GM19193 (cell line): ENCODE results near the gene EMC6.

Source experiments
- POLR2A ChIP-seq: IDR thresholded peaks from 4 replicates; pipeline ENCODE4 v1.6.1; 2011; ENCODE audit not compliant: insufficient read depth, insufficient read length; ENCODE audit errors: extremely low read depth

The EMC6 gene

DNA sequence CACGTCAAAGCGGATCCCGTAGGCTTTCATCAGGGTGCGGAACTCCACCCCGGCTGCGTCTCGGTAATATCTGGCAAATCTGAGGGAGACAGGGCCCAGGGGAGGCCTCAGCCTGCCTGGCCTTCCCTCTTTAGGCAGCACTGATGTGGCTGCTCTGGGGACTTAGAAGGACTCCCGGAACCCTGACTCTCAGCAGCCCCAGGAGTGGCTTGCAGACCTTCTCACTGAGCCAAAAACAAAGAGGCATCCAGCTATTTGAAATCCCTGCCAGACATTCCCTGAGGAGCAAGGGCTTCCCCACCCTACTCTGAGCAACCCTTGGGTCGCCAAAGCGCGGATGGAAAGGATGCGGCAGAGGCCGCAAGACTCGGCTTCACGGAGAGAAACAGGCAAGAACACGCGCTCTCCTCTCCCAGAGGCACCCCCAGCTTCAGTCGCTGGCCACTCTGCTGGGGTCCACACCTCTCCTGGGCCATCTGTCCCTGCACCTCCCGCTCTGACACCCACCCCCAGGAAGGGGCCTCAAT is 19.5 kb downstream of the EMC6 start:
- no peak for TF ChIP-seq POLR2A

- TF ChIP-seq POLR2A = no peak
Observed at GRCh38 chr17:3688852-3689261, 20.2 kb downstream of the EMC6 start.

- no peak for TF ChIP-seq POLR2A
Observed at GRCh38 chr17:3689262-3690093, 20.9 kb downstream of the EMC6 start.

DNA sequence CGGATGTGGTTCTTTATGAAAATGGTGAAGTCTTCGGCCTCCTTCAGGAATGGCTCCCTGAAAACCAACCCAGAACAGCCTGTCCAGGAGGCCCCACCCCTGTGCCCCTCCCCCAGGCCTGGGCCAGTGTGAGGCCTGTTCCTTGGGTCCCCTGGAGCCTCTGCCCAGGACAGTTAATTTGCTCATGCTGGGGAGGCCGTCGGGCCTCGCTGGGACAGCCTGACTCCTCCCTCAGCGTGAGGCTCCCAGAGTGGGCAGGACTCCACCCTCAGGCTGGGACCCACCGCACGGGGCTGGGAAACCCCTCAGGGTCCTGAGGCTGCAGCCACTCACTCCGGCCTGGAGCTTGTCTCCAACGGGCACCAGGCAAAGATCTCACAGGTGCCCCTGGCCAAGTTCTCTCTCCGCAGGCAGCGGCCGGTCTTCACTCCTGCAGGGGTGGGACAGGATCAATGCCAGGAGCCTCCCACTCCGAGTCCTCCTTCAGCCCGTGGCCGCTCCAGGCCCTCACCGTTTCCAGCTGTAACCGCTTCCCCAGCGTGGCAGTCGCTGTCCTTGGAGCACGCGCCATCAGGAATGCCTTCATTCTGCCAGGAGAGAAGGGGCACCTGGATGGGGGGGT is 21.6 kb downstream of the EMC6 start:
- no peak for TF ChIP-seq POLR2A

- no peak for TF ChIP-seq POLR2A
Observed at GRCh38 chr17:3691617-3692067, 23.0 kb downstream of the EMC6 start.

DNA sequence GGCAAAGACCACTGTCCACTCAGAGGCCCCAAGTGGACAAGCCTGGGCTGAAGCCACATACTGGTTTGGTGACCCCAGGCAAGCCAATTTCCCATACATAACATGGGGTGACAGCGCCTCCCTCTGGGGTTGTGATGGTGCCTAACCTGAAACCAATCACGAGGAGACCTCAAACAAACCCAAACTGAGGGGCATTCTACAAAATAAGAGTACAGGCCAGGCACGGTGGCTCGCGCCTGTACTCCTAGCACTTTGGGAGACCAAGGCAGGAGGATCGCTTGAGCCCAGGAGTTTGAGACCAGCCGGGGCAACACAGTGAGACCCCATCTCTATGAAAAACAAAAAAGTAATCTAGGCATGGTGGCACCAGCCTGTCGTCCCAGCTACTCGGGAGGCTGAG is 23.7 kb downstream of the EMC6 start:
- no peak for TF ChIP-seq POLR2A

DNA sequence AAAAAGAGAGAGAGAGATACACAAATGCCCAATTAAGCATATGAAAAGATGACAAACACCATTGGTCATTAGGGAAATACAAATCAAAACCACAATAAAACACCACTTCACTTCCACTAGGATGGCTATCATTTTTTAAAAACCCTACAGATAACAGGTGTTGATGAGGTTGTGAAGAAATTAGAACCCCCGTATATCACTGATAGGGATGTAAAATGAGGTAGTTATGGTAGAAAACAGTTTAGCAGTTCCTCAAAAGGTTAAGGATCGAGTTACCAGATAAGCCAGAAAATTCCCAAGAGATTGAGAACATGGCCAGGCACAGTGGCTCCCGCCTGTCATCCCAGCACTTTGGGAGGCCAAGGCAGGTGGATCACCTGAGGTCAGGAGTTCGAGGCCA is 24.5 kb downstream of the EMC6 start:
- no peak for TF ChIP-seq POLR2A

- no peak for TF ChIP-seq POLR2A
Observed at GRCh38 chr17:3693829-3694231, 25.2 kb downstream of the EMC6 start.

GRCh38 chr17:3695129-3695722 is 26.6 kb downstream of the EMC6 start:
- TF ChIP-seq POLR2A = no peak

- peak; percentile 79 for TF ChIP-seq POLR2A
Observed at GRCh38 chr17:3695723-3696411, 27.3 kb downstream of the EMC6 start, which contains the start of gene P2RX5. Gene P2RX5, minus strand, starts transcription at chr17:3696155. Its CDS starts 150 bp downstream, at chr17:3696005.

GRCh38 chr17:3697103-3697476 is 28.5 kb downstream of the EMC6 start:
- no peak for TF ChIP-seq POLR2A

DNA sequence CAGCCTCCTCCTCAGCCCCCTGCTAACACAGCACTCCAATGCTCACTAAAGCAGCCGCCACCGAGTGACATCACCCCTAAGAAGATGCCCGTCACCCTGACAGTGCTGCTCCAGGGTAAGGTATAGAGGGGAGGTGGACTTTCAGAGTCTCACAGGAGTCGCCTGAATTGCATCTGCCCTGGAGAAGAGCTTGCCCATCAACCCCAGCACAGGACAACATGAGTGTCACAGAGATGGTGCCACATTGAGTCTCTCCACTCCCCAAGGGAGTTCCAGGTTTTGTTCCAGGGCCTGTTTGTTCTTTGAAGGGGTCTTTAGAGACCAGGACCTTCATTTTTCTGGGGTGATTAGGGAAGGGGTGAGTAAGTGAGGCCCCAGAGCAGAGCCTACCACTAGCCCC is 29.5 kb downstream of the EMC6 start:
- TF ChIP-seq POLR2A = no peak

- no peak for TF ChIP-seq POLR2A
Observed at GRCh38 chr17:3699951-3700350, 31.3 kb downstream of the EMC6 start.

GRCh38 chr17:3704931-3705717 is 36.5 kb downstream of the EMC6 start:
- TF ChIP-seq POLR2A = no peak
